ENCODE results near the gene ALS2CL.

DNA sequence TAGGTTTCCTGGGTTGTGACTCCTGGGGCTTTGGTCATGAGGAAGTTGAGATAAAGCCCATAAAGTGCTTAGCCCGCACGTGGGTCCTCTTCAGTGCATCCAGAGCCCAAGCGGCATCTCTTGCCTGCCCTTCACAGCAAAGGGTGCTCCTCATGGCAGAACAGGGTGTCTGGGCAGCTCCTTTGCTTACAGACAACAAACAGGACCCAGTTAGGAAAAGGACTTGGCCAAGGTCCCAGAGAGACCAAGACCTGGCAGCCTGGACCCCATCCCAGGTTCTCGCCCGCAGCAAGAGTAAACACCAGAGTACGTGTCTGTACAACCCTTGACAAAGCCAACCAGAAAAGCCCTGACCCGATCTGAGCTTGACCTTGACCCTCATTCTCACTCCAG lies 27.0 kb downstream of the ALS2CL start:
- TF ChIP-seq, protein P1, sequence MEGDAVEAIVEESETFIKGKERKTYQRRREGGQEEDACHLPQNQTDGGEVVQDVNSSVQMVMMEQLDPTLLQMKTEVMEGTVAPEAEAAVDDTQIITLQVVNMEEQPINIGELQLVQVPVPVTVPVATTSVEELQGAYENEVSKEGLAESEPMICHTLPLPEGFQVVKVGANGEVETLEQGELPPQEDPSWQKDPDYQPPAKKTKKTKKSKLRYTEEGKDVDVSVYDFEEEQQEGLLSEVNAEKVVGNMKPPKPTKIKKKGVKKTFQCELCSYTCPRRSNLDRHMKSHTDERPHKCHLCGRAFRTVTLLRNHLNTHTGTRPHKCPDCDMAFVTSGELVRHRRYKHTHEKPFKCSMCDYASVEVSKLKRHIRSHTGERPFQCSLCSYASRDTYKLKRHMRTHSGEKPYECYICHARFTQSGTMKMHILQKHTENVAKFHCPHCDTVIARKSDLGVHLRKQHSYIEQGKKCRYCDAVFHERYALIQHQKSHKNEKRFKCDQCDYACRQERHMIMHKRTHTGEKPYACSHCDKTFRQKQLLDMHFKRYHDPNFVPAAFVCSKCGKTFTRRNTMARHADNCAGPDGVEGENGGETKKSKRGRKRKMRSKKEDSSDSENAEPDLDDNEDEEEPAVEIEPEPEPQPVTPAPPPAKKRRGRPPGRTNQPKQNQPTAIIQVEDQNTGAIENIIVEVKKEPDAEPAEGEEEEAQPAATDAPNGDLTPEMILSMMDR (IDR thresholded peaks at IDR 0.05), result no peak
- no peak for TF ChIP-seq POLR2A (IDR thresholded peaks at IDR 0.05)

Data from esophagus squamous epithelium (tissue), 4 donors.